ENCODE data around the gene LGI4. TPM values are rescaled to one million over a fixed set of nuclear protein-coding genes. Genes with fewer than 3 reads are reported as not detected.

The LGI4 gene
- total RNA-seq, 1 donor = 0.72 TPM

DNA sequence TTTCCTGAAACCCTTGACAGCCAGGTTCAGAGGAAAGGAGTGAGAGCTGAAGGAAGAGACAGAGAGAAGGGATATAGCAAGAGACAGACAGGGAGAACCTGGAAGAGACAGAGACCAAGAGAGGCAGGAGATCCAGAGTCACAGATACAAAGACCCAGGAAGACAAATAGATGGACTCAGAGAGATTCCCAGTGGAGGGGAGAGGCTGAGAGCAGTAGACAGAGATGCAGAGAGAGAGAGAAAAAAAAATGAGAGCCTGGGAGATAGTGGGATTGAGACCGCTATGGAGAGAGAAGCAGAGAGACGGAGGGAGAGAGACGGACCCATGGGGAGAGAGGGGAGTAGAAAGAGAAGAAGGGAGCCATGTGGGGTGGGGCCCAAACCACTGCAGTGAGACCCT, 9.0 kb upstream of the LGI4 start:
- no peak for TF ChIP-seq CTCF (IDR thresholded peaks at IDR 0.05; ENCODE audit: extremely low read depth, low read depth, low read length)
- Histone ChIP-seq H3K4me1 (ENCODE audit: insufficient read depth, low read length) (peaks cover 12% of the 10 kb centered on the region), H3K4me2 (ENCODE audit: insufficient read depth, low read length) (no peak overlapping the region), H3K9me3 (ENCODE audit: low read depth, low read length) (no peaks in the 10 kb centered on the region), H3K79me2 (ENCODE audit: insufficient read depth, low read length) (no peaks in the 10 kb centered on the region), H3K27ac (ENCODE audit: low read depth, low read length) (no peak overlapping the region), H4K20me1 (ENCODE audit: insufficient read depth, low read length) (no peaks in the 10 kb centered on the region), H3K4me3 (ENCODE audit: insufficient read depth, low read length) (no peak overlapping the region), H2AFZ (ENCODE audit: low read length) (no peak overlapping the region), H3K36me3 (ENCODE audit: insufficient read depth, low read length) (no peaks in the 10 kb centered on the region), H3K27me3 (ENCODE audit: insufficient read depth, low read length) (peaks cover 14% of the 10 kb centered on the region)
- peak; percentile 69 for DNase-seq (ENCODE audit: insufficient read length, low spot score, missing footprints)

- H3K4me1 ChIP-seq (ENCODE audit: insufficient read depth, low read length) = peaks cover 14% of the 10 kb centered on the region
- TF ChIP-seq CTCF (IDR thresholded peaks at IDR 0.05; ENCODE audit: extremely low read depth, low read depth, low read length) = no peak
- no peaks in the 10 kb centered on the region for H4K20me1 ChIP-seq (ENCODE audit: insufficient read depth, low read length)
- H2AFZ ChIP-seq (ENCODE audit: low read length) = no peak within 1 kb of the TSS
- peaks cover 16% of the 10 kb centered on the region for H3K27me3 ChIP-seq (ENCODE audit: insufficient read depth, low read length)
- H3K79me2 ChIP-seq (ENCODE audit: insufficient read depth, low read length) = no peaks in the 10 kb centered on the region
- no peaks in the 10 kb centered on the region for H3K9me3 ChIP-seq (ENCODE audit: low read depth, low read length)
- H3K36me3 ChIP-seq (ENCODE audit: insufficient read depth, low read length) = no peaks in the 10 kb centered on the region
- no peak within 1 kb of the TSS for H3K4me3 ChIP-seq (ENCODE audit: insufficient read depth, low read length)
- no peak within 1 kb of the TSS for H3K4me2 ChIP-seq (ENCODE audit: insufficient read depth, low read length)
- no peak within 1 kb of the TSS for H3K27ac ChIP-seq (ENCODE audit: low read depth, low read length)
- peak; percentile 45 for DNase-seq (ENCODE audit: insufficient read length, low spot score, missing footprints)
Measured at GRCh38 chr19:35143231-35143715, 8.4 kb upstream of the LGI4 start, which contains the start of gene FXYD7. Gene FXYD7 (plus strand): TSS chr19:35143255. CDS start chr19:35143334, 79 bp downstream.

- Histone ChIP-seq H3K27me3 (ENCODE audit: insufficient read depth, low read length) (peaks cover 22% of the 10 kb centered on the region), H3K36me3 (ENCODE audit: insufficient read depth, low read length) (no peaks in the 10 kb centered on the region), H3K4me2 (ENCODE audit: insufficient read depth, low read length) (no peak overlapping the region), H3K4me3 (ENCODE audit: insufficient read depth, low read length) (no peak overlapping the region), H3K79me2 (ENCODE audit: insufficient read depth, low read length) (no peaks in the 10 kb centered on the region), H2AFZ (ENCODE audit: low read length) (no peak overlapping the region), H3K27ac (ENCODE audit: low read depth, low read length) (no peak overlapping the region), H3K4me1 (ENCODE audit: insufficient read depth, low read length) (peaks cover 14% of the 10 kb centered on the region), H3K9me3 (ENCODE audit: low read depth, low read length) (no peaks in the 10 kb centered on the region), H4K20me1 (ENCODE audit: insufficient read depth, low read length) (no peaks in the 10 kb centered on the region)
- peak; percentile 95 for DNase-seq (ENCODE audit: insufficient read length, low spot score, missing footprints)
- no peak for TF ChIP-seq CTCF (IDR thresholded peaks at IDR 0.05; ENCODE audit: extremely low read depth, low read depth, low read length)
Measured at GRCh38 chr19:35142606-35143230, 7.9 kb upstream of the LGI4 start.

GRCh38 chr19:35141837-35142605, 7.2 kb upstream of the LGI4 start:
- Histone ChIP-seq H4K20me1 (ENCODE audit: insufficient read depth, low read length) (no peaks in the 10 kb centered on the region), H3K79me2 (ENCODE audit: insufficient read depth, low read length) (no peaks in the 10 kb centered on the region), H3K4me2 (ENCODE audit: insufficient read depth, low read length) (no peak overlapping the region), H3K4me1 (ENCODE audit: insufficient read depth, low read length) (peaks cover 14% of the 10 kb centered on the region), H3K4me3 (ENCODE audit: insufficient read depth, low read length) (no peak overlapping the region), H2AFZ (ENCODE audit: low read length) (no peak overlapping the region), H3K36me3 (ENCODE audit: insufficient read depth, low read length) (no peaks in the 10 kb centered on the region), H3K9me3 (ENCODE audit: low read depth, low read length) (no peaks in the 10 kb centered on the region), H3K27me3 (ENCODE audit: insufficient read depth, low read length) (peaks cover 27% of the 10 kb centered on the region), H3K27ac (ENCODE audit: low read depth, low read length) (no peak overlapping the region)
- peak; percentile 60 for DNase-seq (ENCODE audit: insufficient read length, low spot score, missing footprints)
- no peak for TF ChIP-seq CTCF (IDR thresholded peaks at IDR 0.05; ENCODE audit: extremely low read depth, low read depth, low read length)

Measured in osteoblast (primary cell).